CD4-positive, alpha-beta T cell treated with Interleukin-2 at 100 ng/mL for 4 hours (primary cell): ENCODE measurements around the gene S1PR3.

Source experiments
- DNase-seq: peaks from one replicate; pipeline ENCODE4 v3.0.0-alpha.2; 2020; ENCODE audit warnings: low spot score

The S1PR3 gene

GRCh38 chr9:89009546-89009840 is 18.2 kb downstream of the S1PR3 start:
- no peak for DNase-seq

GRCh38 chr9:89010056-89010455 is 18.8 kb downstream of the S1PR3 start:
- DNase-seq: no peak

GRCh38 chr9:89010526-89011111 is 19.4 kb downstream of the S1PR3 start:
- no peak for DNase-seq

GRCh38 chr9:89011683-89012082 is 20.4 kb downstream of the S1PR3 start:
- no peak for DNase-seq

- DNase-seq: no peak
These were observed 21.2 kb downstream of the S1PR3 start for GRCh38 chr9:89012294-89013042.

- no peak for DNase-seq
These were observed 22.4 kb downstream of the S1PR3 start for GRCh38 chr9:89013660-89014059.

GRCh38 chr9:89014153-89014552 is 22.9 kb downstream of the S1PR3 start:
- DNase-seq: no peak

GRCh38 chr9:89015336-89015735 is 24.1 kb downstream of the S1PR3 start:
- DNase-seq: no peak

- DNase-seq: no peak
These were observed 29.5 kb downstream of the S1PR3 start for GRCh38 chr9:89020754-89021153.

- no peak for DNase-seq
These were observed 30.0 kb downstream of the S1PR3 start for GRCh38 chr9:89021154-89021803.

- DNase-seq: no peak
These were observed 30.9 kb downstream of the S1PR3 start for GRCh38 chr9:89022001-89022759.

GRCh38 chr9:89022902-89023301 is 31.6 kb downstream of the S1PR3 start:
- DNase-seq: no peak

- DNase-seq: no peak
These were observed 32.5 kb downstream of the S1PR3 start for GRCh38 chr9:89023740-89024139.

GRCh38 chr9:89024727-89025126 is 33.5 kb downstream of the S1PR3 start:
- DNase-seq: no peak

- no peak for DNase-seq
These were observed 34.3 kb downstream of the S1PR3 start for GRCh38 chr9:89025553-89025952.

GRCh38 chr9:89026876-89027275 is 35.6 kb downstream of the S1PR3 start:
- DNase-seq: no peak

GRCh38 chr9:89029788-89030187 is 38.5 kb downstream of the S1PR3 start:
- DNase-seq: no peak

GRCh38 chr9:89032173-89032572 is 40.9 kb downstream of the S1PR3 start:
- DNase-seq: no peak

GRCh38 chr9:89032661-89033060 is 41.4 kb downstream of the S1PR3 start:
- DNase-seq: no peak

- no peak for DNase-seq
These were observed 45.1 kb downstream of the S1PR3 start for GRCh38 chr9:89036383-89036782.

- peak; percentile 4 for DNase-seq
These were observed 45.6 kb downstream of the S1PR3 start for GRCh38 chr9:89036891-89037290.

GRCh38 chr9:89037346-89037745 is 46.1 kb downstream of the S1PR3 start:
- DNase-seq: no peak

- no peak for DNase-seq
These were observed 46.6 kb downstream of the S1PR3 start for GRCh38 chr9:89037891-89038290.
